COLO829 (cell line): Measurements from ENCODE around the gene RPL39L.
"Not testable (repeated sequence)": the region's sequence is repeated elsewhere in the genome, so short reads cannot be mapped to it uniquely, and the experiment has no call there.

Experiments used
- DNase-seq: peaks from one replicate; pipeline ENCODE4 v3.0.0; 2012; ENCODE audit warnings: low spot score

Gene RPL39L

GRCh38 chr3:187136936-187137335, 2.4 kb downstream of the RPL39L start:
- no peak for DNase-seq

- DNase-seq = no peak
These were observed 3.0 kb downstream of the RPL39L start for GRCh38 chr3:187136337-187136736.

GRCh38 chr3:187135172-187135690, 4.1 kb downstream of the RPL39L start:
- DNase-seq = not testable (repeated sequence)

- not testable (repeated sequence) for DNase-seq
These were observed 6.1 kb downstream of the RPL39L start for GRCh38 chr3:187133181-187133580.

GRCh38 chr3:187132666-187133065, 6.6 kb downstream of the RPL39L start:
- no peak for DNase-seq

GRCh38 chr3:187131981-187132380, 7.3 kb downstream of the RPL39L start:
- no peak for DNase-seq

GRCh38 chr3:187130346-187131066, 8.8 kb downstream of the RPL39L start:
- DNase-seq = peak; percentile 74

GRCh38 chr3:187125319-187126031, 13.8 kb downstream of the RPL39L start:
- DNase-seq = no peak

- no peak for DNase-seq
These were observed 17.0 kb downstream of the RPL39L start for GRCh38 chr3:187122261-187122660.

GRCh38 chr3:187120326-187120725, 19.0 kb downstream of the RPL39L start:
- DNase-seq = no peak

- no peak for DNase-seq
These were observed 24.8 kb downstream of the RPL39L start for GRCh38 chr3:187114511-187114910.

- no peak for DNase-seq
These were observed 26.1 kb downstream of the RPL39L start for GRCh38 chr3:187112934-187113793.

GRCh38 chr3:187110156-187110555, 29.1 kb downstream of the RPL39L start:
- no peak for DNase-seq

GRCh38 chr3:187107989-187108388, 31.3 kb downstream of the RPL39L start:
- no peak for DNase-seq

GRCh38 chr3:187105700-187106099, 33.6 kb downstream of the RPL39L start:
- DNase-seq = no peak

- no peak for DNase-seq
These were observed 34.4 kb downstream of the RPL39L start for GRCh38 chr3:187104933-187105332.

- no peak for DNase-seq
These were observed 35.0 kb downstream of the RPL39L start for GRCh38 chr3:187104342-187104741.

GRCh38 chr3:187103251-187103650, 36.0 kb downstream of the RPL39L start:
- no peak for DNase-seq

GRCh38 chr3:187102073-187102634, 37.1 kb downstream of the RPL39L start:
- no peak for DNase-seq

GRCh38 chr3:187101184-187102072, 37.9 kb downstream of the RPL39L start:
- DNase-seq = peak; percentile 87

- DNase-seq = no peak
These were observed 40.3 kb downstream of the RPL39L start for GRCh38 chr3:187098923-187099512.
